CD4-positive, alpha-beta memory T cell (primary cell): ENCODE results near the gene TH. TPM values are rescaled to one million over a fixed set of nuclear protein-coding genes. Genes with fewer than 3 reads are reported as not detected.

Experiments
- CTCF ChIA-PET: fragments of 350-600 bp; sonication (Branson Sonifier 250); formaldehyde crosslinking; loops from one replicate; lab custom pipeline; 2021; ENCODE audit warnings: inconsistent platforms; ENCODE audit not compliant: partially characterized antibody; lab: Charles Lee
- POLR2A ChIA-PET: fragments of 350-600 bp; sonication (Branson Sonifier 250); formaldehyde crosslinking; loops from one replicate; lab custom pipeline; 2021; ENCODE audit not compliant: partially characterized antibody; lab: Charles Lee
- DNase-seq, 5 donors: peaks; one replicate each; pipeline versions ENCODE4 v3.0.0 to v3.0.0-alpha.2; 2020 to 2022; ENCODE audit warnings: mixed read lengths in 1 of 5
- H3K27ac ChIP-seq: one replicate; pipeline ENCODE4 v1.7.0; 2013; ENCODE audit warnings: low read depth, low read length
- H3K27me3 ChIP-seq: 2 replicates; pipeline ENCODE4 v1.7.0; 2013; ENCODE audit warnings: mild to moderate bottlenecking, low read length, moderate library complexity; ENCODE audit not compliant: insufficient read depth
- H3K36me3 ChIP-seq: 2 replicates; pipeline ENCODE4 v1.7.0; 2013; ENCODE audit warnings: mild to moderate bottlenecking, low read length, moderate library complexity; ENCODE audit not compliant: insufficient read depth
- H3K4me1 ChIP-seq: 2 replicates; pipeline ENCODE4 v1.7.0; 2013; ENCODE audit warnings: mild to moderate bottlenecking, low read length, moderate library complexity; ENCODE audit not compliant: insufficient read depth
- H3K4me3 ChIP-seq, 2 donors: one replicate each; pipeline ENCODE4 v1.7.0; 2013; ENCODE audit warnings: low read length in 2 of 2, mild to moderate bottlenecking in 1 of 2
- H3K9me3 ChIP-seq, 2 donors: one replicate each; pipeline ENCODE4 v1.7.0; 2013; ENCODE audit warnings: low read length in 2 of 2, control low read depth in 1 of 2; ENCODE audit not compliant: control insufficient read depth in 1 of 2
- H3K27ac Mint-ChIP-seq, 7 donors: one replicate each; pipeline ENCODE4 v1.8.0; 2020 to 2021; ENCODE audit warnings: mixed read lengths in 7 of 7, mild to moderate bottlenecking in 6 of 7, inconsistent platforms in 3 of 7, moderate library complexity in 3 of 7
- H3K27me3 Mint-ChIP-seq, 2 donors: one replicate each; pipeline ENCODE4 v1.8.0; 2020 to 2021; ENCODE audit warnings: mixed read lengths in 2 of 2
- H3K36me3 Mint-ChIP-seq, 2 donors: one replicate each; pipeline ENCODE4 v1.8.0; 2020 to 2021; ENCODE audit warnings: mixed read lengths in 2 of 2, inconsistent platforms in 1 of 2, mild to moderate bottlenecking in 1 of 2
- H3K4me1 Mint-ChIP-seq, 4 donors: one replicate each; pipeline ENCODE4 v1.8.0; 2020 to 2021; ENCODE audit warnings: mixed read lengths in 4 of 4, mild to moderate bottlenecking in 1 of 4
- H3K4me3 Mint-ChIP-seq, 8 donors: one replicate each; pipeline ENCODE4 v1.8.0; 2020 to 2021; ENCODE audit warnings: mixed read lengths in 8 of 8, mild to moderate bottlenecking in 7 of 8, moderate library complexity in 6 of 8, inconsistent platforms in 3 of 8
- H3K9me3 Mint-ChIP-seq, 8 donors: one replicate each; pipeline ENCODE4 v1.8.0; 2020 to 2021; ENCODE audit warnings: mixed read lengths in 8 of 8, mild to moderate bottlenecking in 5 of 8, inconsistent platforms in 3 of 8, moderate library complexity in 1 of 8
- intact Hi-C: fragments of 100-400 bp; cut with micrococcal nuclease; formaldehyde crosslinking; loops from one replicate; pipeline ENCODE4 v1.15.1; 2023
- polyA plus RNA-seq, 2 donors: library from polyadenylated mRNA; unstranded; fragments of 300-500 nt; fragmentation: Illumina TruSeq; gene quantifications; one replicate each; pipeline ENCODE4 v1.2.3, GENCODE V29; 2021
- total RNA-seq, 2 experiments: library from RNA; stranded (reverse); gene quantifications; one replicate each; pipeline ENCODE4 v1.2.3, GENCODE V29; 2021

Gene TH
- total and polyA plus RNA-seq, 4 experiments from 2014 or later, result not detected

- no peaks in the 10 kb centered on the region for H3K27me3 ChIP-seq
- no peaks in the 10 kb centered on the region for H3K9me3 Mint-ChIP-seq
- intact Hi-C loops, result no loop called here
- H3K4me1 ChIP-seq, result no peaks in the 10 kb centered on the region
- no peaks in the 10 kb centered on the region for H3K9me3 ChIP-seq
- H3K27ac ChIP-seq, result no peak overlapping the region
- H3K36me3 Mint-ChIP-seq, result no peaks in the 10 kb centered on the region
- H3K27me3 Mint-ChIP-seq, result peaks cover 3% of the 10 kb centered on the region in 2 donors
- ChIA-PET POLR2A (no interaction called here), CTCF (interaction anchor here (0.8 to 1.7 kb wide), 2 partner anchors 12 to 141 kb away, joined by 3 to 7 read pairs; no protein-coding TSS in a partner anchor)
- no peak for DNase-seq
- no peaks in the 10 kb centered on the region for H3K36me3 ChIP-seq
- H3K4me3 ChIP-seq, result no peak overlapping the region
- no peak overlapping the region for H3K27ac Mint-ChIP-seq
- no peaks in the 10 kb centered on the region for H3K4me1 Mint-ChIP-seq
- no peak overlapping the region for H3K4me3 Mint-ChIP-seq
Measured at GRCh38 chr11:2163428-2163978, 8.1 kb downstream of the TH start.

DNA sequence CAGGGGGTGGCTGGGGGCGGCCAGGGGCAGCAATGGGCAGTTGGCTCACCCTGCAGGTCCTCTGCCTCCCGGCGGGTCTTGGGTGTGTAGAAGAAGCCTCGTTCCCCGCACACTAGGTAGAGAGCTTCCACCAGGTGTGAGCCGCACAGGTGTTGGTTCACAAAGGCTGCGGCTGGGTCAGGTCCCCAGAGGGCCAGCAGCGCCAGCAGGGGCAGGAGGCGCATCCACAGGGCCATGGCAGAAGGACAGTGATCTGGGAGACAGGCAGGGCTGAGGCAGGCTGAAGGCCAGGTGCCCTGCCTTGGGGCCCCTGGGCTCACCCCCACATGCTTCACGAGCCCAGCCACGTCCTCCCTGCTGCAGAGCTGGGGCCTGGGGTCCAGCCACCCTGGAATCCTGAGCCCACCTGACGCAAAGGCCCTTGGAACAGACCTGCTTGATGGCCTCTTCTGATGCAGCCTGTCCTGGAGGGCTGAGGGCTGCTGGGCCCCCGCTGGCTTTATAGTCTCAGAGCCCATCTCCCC lies 10.8 kb downstream of the TH start, which contains the start of gene INS:
INS (minus strand) TSS at position 474 of the 524 bp plus-strand sequence; CDS start at position 236, 238 bp downstream.
- Histone ChIP-seq H3K9me3 (no peaks in the 10 kb centered on the region), H3K4me1 (no peaks in the 10 kb centered on the region), H3K27ac (no peak within 1 kb of the TSS), H3K36me3 (no peaks in the 10 kb centered on the region), H3K27me3 (no peaks in the 10 kb centered on the region), H3K4me3 (no peak within 1 kb of the TSS)
- DNase-seq, result no peak
- Mint-ChIP-seq H3K9me3 (no peaks in the 10 kb centered on the region), H3K36me3 (no peaks in the 10 kb centered on the region), H3K27me3 (peaks cover 0 to 3% of the 10 kb centered on the region in 2 donors), H3K4me3 (no peak within 1 kb of the TSS), H3K4me1 (no peaks in the 10 kb centered on the region), H3K27ac (no peak within 1 kb of the TSS)
- intact Hi-C loops, result no loop called here
- POLR2A ChIA-PET, result no interaction called here
- CTCF ChIA-PET, result interaction anchor here (0.6 to 1.2 kb wide), 2 partner anchors 10 to 84 kb away, joined by 3 to 4 read pairs; no protein-coding TSS in a partner anchor

DNA sequence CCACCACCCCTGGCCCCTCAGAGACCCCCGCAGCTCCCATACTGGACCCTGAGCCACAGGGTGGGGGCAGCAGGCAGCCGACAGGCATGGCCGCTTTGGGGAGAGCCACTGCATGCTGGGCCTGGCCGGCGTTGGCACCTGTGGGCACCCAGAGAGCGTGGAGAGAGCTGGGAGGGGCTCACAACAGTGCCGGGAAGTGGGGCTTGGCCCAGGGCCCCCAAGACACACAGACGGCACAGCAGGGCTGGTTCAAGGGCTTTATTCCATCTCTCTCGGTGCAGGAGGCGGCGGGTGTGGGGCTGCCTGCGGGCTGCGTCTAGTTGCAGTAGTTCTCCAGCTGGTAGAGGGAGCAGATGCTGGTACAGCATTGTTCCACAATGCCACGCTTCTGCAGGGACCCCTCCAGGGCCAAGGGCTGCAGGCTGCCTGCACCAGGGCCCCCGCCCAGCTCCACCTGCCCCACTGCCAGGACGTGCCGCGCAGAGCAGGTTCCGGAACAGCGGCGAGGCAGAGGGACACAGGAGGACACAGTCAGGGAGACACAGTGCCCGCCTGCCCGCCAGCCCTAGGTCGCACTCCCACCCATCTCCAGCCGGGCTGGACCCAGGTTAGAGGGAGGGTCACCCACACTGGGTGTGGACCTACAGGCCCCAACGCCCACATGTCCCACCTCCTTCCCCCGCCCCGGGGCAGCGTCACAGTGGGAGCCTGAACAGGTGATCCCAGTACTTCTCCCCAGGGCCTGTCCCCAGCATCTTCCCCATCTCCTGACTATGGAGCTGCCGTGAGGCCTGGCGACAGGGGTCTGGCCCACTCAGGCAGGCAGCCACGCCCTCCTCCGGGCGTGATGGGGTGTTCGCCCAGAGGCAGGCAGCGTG lies 11.8 kb downstream of the TH start:
- ChIA-PET CTCF (interaction anchor here (1.2 to 2.3 kb wide), 2 partner anchors 9 to 124 kb away, joined by 4 to 5 read pairs; no protein-coding TSS in a partner anchor), POLR2A (no interaction called here)

DNA sequence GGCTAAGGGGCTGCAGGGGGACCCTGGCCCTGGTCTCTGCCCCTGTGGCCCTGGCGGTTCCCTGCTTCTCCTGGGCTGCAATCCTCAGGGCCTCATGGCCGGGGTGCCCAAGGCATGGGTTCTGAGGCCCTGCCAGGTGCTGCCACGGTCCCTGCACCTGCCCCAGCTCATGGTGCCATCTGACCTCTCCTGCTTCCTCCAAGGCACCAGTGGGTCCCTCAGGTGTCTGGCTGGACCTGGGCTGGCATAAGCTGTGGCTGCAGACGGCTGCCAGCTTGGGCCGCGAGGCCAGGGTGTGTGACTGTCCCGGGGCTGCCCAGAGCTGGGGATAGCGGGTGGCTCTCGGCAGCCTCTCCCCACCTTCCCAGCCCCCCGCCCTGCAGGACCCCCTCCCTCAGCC lies 12.6 kb downstream of the TH start:
- DNase-seq, result no peak
- Mint-ChIP-seq H3K36me3 (no peaks in the 10 kb centered on the region), H3K27me3 (peaks cover 0 to 1% of the 10 kb centered on the region in 2 donors), H3K4me1 (no peaks in the 10 kb centered on the region), H3K4me3 (no peak overlapping the region), H3K27ac (no peak overlapping the region), H3K9me3 (no peaks in the 10 kb centered on the region)
- Histone ChIP-seq H3K4me3 (no peak overlapping the region), H3K4me1 (no peaks in the 10 kb centered on the region), H3K27me3 (no peaks in the 10 kb centered on the region), H3K36me3 (no peaks in the 10 kb centered on the region), H3K9me3 (no peaks in the 10 kb centered on the region), H3K27ac (no peak overlapping the region)
- POLR2A ChIA-PET, result no interaction called here
- CTCF ChIA-PET, result interaction anchor here (1.5 to 2.3 kb wide), 2 partner anchors 10 to 123 kb away, joined by 5 to 6 read pairs; no protein-coding TSS in a partner anchor
- intact Hi-C loops, result no loop called here

More for the DNA sequence above, 11.8 kb downstream of the TH start:
- Mint-ChIP-seq H3K4me1 (no peaks in the 10 kb centered on the region), H3K36me3 (no peaks in the 10 kb centered on the region), H3K4me3 (no peak overlapping the region), H3K27me3 (peaks cover 0 to 3% of the 10 kb centered on the region in 2 donors), H3K27ac (no peak overlapping the region), H3K9me3 (no peaks in the 10 kb centered on the region)
- no peak for DNase-seq
- Histone ChIP-seq H3K4me1 (no peaks in the 10 kb centered on the region), H3K27ac (no peak overlapping the region), H3K9me3 (no peaks in the 10 kb centered on the region), H3K4me3 (no peak overlapping the region), H3K36me3 (no peaks in the 10 kb centered on the region), H3K27me3 (no peaks in the 10 kb centered on the region)
- intact Hi-C loops, result no loop called here

GRCh38 chr11:2158296-2158737 lies 13.3 kb downstream of the TH start:
- no peaks in the 10 kb centered on the region for H3K27me3 ChIP-seq
- intact Hi-C loops, result no loop called here
- DNase-seq, result no peak
- H3K9me3 Mint-ChIP-seq, result no peaks in the 10 kb centered on the region
- H3K36me3 ChIP-seq, result no peaks in the 10 kb centered on the region
- no peaks in the 10 kb centered on the region for H3K4me1 Mint-ChIP-seq
- POLR2A ChIA-PET, result no interaction called here
- no peaks in the 10 kb centered on the region for H3K4me1 ChIP-seq
- no peak overlapping the region for H3K4me3 Mint-ChIP-seq
- no peaks in the 10 kb centered on the region for H3K36me3 Mint-ChIP-seq
- H3K27ac Mint-ChIP-seq, result no peak overlapping the region
- CTCF ChIA-PET, result interaction anchor here (1.1 to 2.3 kb wide), 3 partner anchors 9 to 464 kb away, joined by 3 to 6 read pairs (median 5); no protein-coding TSS in a partner anchor
- H3K27ac ChIP-seq, result no peak overlapping the region
- no peak overlapping the region for H3K4me3 ChIP-seq
- peaks cover 0 to 1% of the 10 kb centered on the region in 2 donors for H3K27me3 Mint-ChIP-seq
- H3K9me3 ChIP-seq, result no peaks in the 10 kb centered on the region

- H3K27ac Mint-ChIP-seq, result no peak overlapping the region
- no peak overlapping the region for H3K27ac ChIP-seq
- ChIA-PET CTCF (interaction anchor here (1.1 to 2.6 kb wide), 3 partner anchors 8 to 463 kb away, joined by 3 to 17 read pairs (median 6); no protein-coding TSS in a partner anchor), POLR2A (no interaction called here)
- no peak for DNase-seq
- intact Hi-C loops, result no loop called here
- H3K36me3 ChIP-seq, result no peaks in the 10 kb centered on the region
- H3K36me3 Mint-ChIP-seq, result no peaks in the 10 kb centered on the region
- H3K4me1 Mint-ChIP-seq, result no peaks in the 10 kb centered on the region
- H3K4me3 Mint-ChIP-seq, result no peak overlapping the region
- no peaks in the 10 kb centered on the region for H3K27me3 ChIP-seq
- no peaks in the 10 kb centered on the region for H3K9me3 ChIP-seq
- H3K27me3 Mint-ChIP-seq, result peaks cover 0 to 1% of the 10 kb centered on the region in 2 donors
- H3K4me3 ChIP-seq, result no peak overlapping the region
- no peaks in the 10 kb centered on the region for H3K9me3 Mint-ChIP-seq
- H3K4me1 ChIP-seq, result no peaks in the 10 kb centered on the region
Measured at GRCh38 chr11:2157294-2158040, 14.1 kb downstream of the TH start.
